ENCODE data around the gene MEGF8. TPM values are rescaled to one million over a fixed set of nuclear protein-coding genes. Genes with fewer than 3 reads are reported as not detected.

The MEGF8 gene
- total RNA-seq, 1 donor from 2014 or later = 72.8 TPM

GRCh38 chr19:42370626-42371175, 45.3 kb downstream of the MEGF8 start:
- Mint-ChIP-seq H3K36me3 (ENCODE audit: unreplicated experiment) (peaks cover 13% of the 10 kb centered on the region), H3K27me3 (ENCODE audit: unreplicated experiment) (peaks cover 9% of the 10 kb centered on the region), H3K4me3 (ENCODE audit: unreplicated experiment) (no peak overlapping the region), H3K27ac (ENCODE audit: unreplicated experiment) (no peak overlapping the region), H3K9me3 (ENCODE audit: unreplicated experiment) (peaks cover 7% of the 10 kb centered on the region), H3K4me1 (ENCODE audit: low read depth, unreplicated experiment) (peaks cover 14% of the 10 kb centered on the region)
- DNase-seq = no peak
- no peak for TF ChIP-seq CTCF (IDR thresholded peaks at IDR 0.05; ENCODE audit: partially characterized antibody, unreplicated experiment)

- DNase-seq = no peak
- H3K9me3 Mint-ChIP-seq (ENCODE audit: unreplicated experiment) = peaks cover 6% of the 10 kb centered on the region
- peaks cover 11% of the 10 kb centered on the region for H3K4me1 Mint-ChIP-seq (ENCODE audit: low read depth, unreplicated experiment)
- no peak for TF ChIP-seq CTCF (IDR thresholded peaks at IDR 0.05; ENCODE audit: partially characterized antibody, unreplicated experiment)
- peaks cover 14% of the 10 kb centered on the region for H3K27me3 Mint-ChIP-seq (ENCODE audit: unreplicated experiment)
- peaks cover 8% of the 10 kb centered on the region for H3K36me3 Mint-ChIP-seq (ENCODE audit: unreplicated experiment)
- no peak overlapping the region for H3K4me3 Mint-ChIP-seq (ENCODE audit: unreplicated experiment)
- no peak overlapping the region for H3K27ac Mint-ChIP-seq (ENCODE audit: unreplicated experiment)
Measured at GRCh38 chr19:42374826-42375376, 49.5 kb downstream of the MEGF8 start.

- peaks cover 5% of the 10 kb centered on the region for H3K9me3 Mint-ChIP-seq (ENCODE audit: unreplicated experiment)
- H3K4me3 Mint-ChIP-seq (ENCODE audit: unreplicated experiment) = no peak overlapping the region
- H3K27me3 Mint-ChIP-seq (ENCODE audit: unreplicated experiment) = peaks cover 12% of the 10 kb centered on the region
- H3K4me1 Mint-ChIP-seq (ENCODE audit: low read depth, unreplicated experiment) = peaks cover 9% of the 10 kb centered on the region
- no peak for TF ChIP-seq CTCF (IDR thresholded peaks at IDR 0.05; ENCODE audit: partially characterized antibody, unreplicated experiment)
- peaks cover 8% of the 10 kb centered on the region for H3K36me3 Mint-ChIP-seq (ENCODE audit: unreplicated experiment)
- no peak for DNase-seq
- H3K27ac Mint-ChIP-seq (ENCODE audit: unreplicated experiment) = no peak overlapping the region
Measured at GRCh38 chr19:42375415-42376176, 50.2 kb downstream of the MEGF8 start.

- Mint-ChIP-seq H3K9me3 (ENCODE audit: unreplicated experiment) (peaks cover 5% of the 10 kb centered on the region), H3K27ac (ENCODE audit: unreplicated experiment) (no peak overlapping the region), H3K4me3 (ENCODE audit: unreplicated experiment) (no peak overlapping the region), H3K27me3 (ENCODE audit: unreplicated experiment) (peaks cover 11% of the 10 kb centered on the region), H3K4me1 (ENCODE audit: low read depth, unreplicated experiment) (peaks cover 7% of the 10 kb centered on the region), H3K36me3 (ENCODE audit: unreplicated experiment) (peaks cover 8% of the 10 kb centered on the region)
- no peak for TF ChIP-seq CTCF (IDR thresholded peaks at IDR 0.05; ENCODE audit: partially characterized antibody, unreplicated experiment)
- no peak for DNase-seq
Measured at GRCh38 chr19:42376177-42376555, 50.7 kb downstream of the MEGF8 start.
